Neural cell (in vitro differentiated cells): ENCODE data around the gene DENND1A. TPM values are rescaled to one million over a fixed set of nuclear protein-coding genes. Genes with fewer than 3 reads are reported as not detected.

Experiments used
- H2AFZ ChIP-seq: fragments of 200-600, 300-800 bp; sonication (generic), shearing (Covaris generic); 2 replicates; pipeline ENCODE4 v1.6.0; 2014; ENCODE audit warnings: low read depth, mild to moderate bottlenecking, antibody characterized with exemption, low read length, moderate library complexity
- H3F3A ChIP-seq: fragments of 200-600 bp; shearing (Covaris generic); 2 replicates; pipeline ENCODE4 v1.6.1; 2016; ENCODE audit warnings: mild to moderate bottlenecking, moderate library complexity, mixed read lengths, antibody characterized with exemption, low read length; ENCODE audit not compliant: insufficient read depth, poor library complexity, severe bottlenecking
- H3K27ac ChIP-seq: fragments of 200-600, 300-800 bp; sonication (generic), shearing (Covaris generic); 2 replicates; pipeline ENCODE4 v1.5.1; 2014; ENCODE audit warnings: mild to moderate bottlenecking, low read length, moderate library complexity
- H3K27me3 ChIP-seq: fragments of 300-800, 200-600 bp; sonication (generic), shearing (Covaris generic); 2 replicates; pipeline ENCODE4 v1.6.0; 2014; ENCODE audit warnings: mild to moderate bottlenecking, low read depth, low read length, moderate library complexity; ENCODE audit not compliant: insufficient read depth
- H3K36me3 ChIP-seq: fragments of 300-800, 200-600 bp; sonication (generic), shearing (Covaris generic); 2 replicates; pipeline ENCODE4 v1.5.1; 2014; ENCODE audit warnings: mild to moderate bottlenecking, antibody characterized with exemption, low read length, moderate library complexity; ENCODE audit not compliant: insufficient read depth
- H3K4me2 ChIP-seq: fragments of 300-800, 200-600 bp; sonication (generic), shearing (Covaris generic); 2 replicates; pipeline ENCODE4 v1.6.0; 2014; ENCODE audit warnings: mild to moderate bottlenecking, low read length
- H3K4me3 ChIP-seq: fragments of 300-800, 200-600 bp; sonication (generic), shearing (Covaris generic); 2 replicates; pipeline ENCODE4 v1.5.1; 2014; ENCODE audit warnings: mild to moderate bottlenecking, low read length, moderate library complexity
- H3K79me2 ChIP-seq: fragments of 200-600 bp; shearing (Covaris generic); replicated peaks from 2 replicates; pipeline ENCODE4 v1.6.0; 2014; ENCODE audit warnings: mild to moderate bottlenecking, low read length, moderate library complexity; ENCODE audit not compliant: insufficient read depth
- H3K9ac ChIP-seq: fragments of 300-800, 200-600 bp; sonication (generic), shearing (Covaris generic); 2 replicates; pipeline ENCODE4 v1.6.1; 2016; ENCODE audit warnings: mild to moderate bottlenecking, low read length, mixed read lengths
- H3K9me2 ChIP-seq: fragments of 200-600 bp; shearing (Covaris generic); 2 replicates; pipeline ENCODE4 v1.6.1; 2016; ENCODE audit warnings: mild to moderate bottlenecking, low read length, mixed read lengths; ENCODE audit not compliant: insufficient read depth
- H3K9me3 ChIP-seq: fragments of 200-600, 300-800 bp; sonication (generic), shearing (Covaris generic); 2 replicates; pipeline ENCODE4 v1.6.1; 2016; ENCODE audit warnings: mild to moderate bottlenecking, mixed run types, low read length, moderate library complexity, mixed read lengths
- H4K20me1 ChIP-seq: fragments of 200-600 bp; shearing (Covaris generic); 2 replicates; pipeline ENCODE4 v1.6.1; 2016; ENCODE audit warnings: mild to moderate bottlenecking, mixed run types; ENCODE audit not compliant: insufficient read depth
- CTCF ChIP-seq: fragments of 450-650 bp; IDR thresholded peaks from 2 replicates; pipeline ENCODE4 v1.5.1; 2014; ENCODE audit warnings: antibody characterized with exemption, mild to moderate bottlenecking, moderate library complexity; ENCODE audit not compliant: poor library complexity, severe bottlenecking
- EP300 ChIP-seq: fragments of 450-650 bp; conservative IDR thresholded peaks from 2 replicates; pipeline ENCODE4 v1.6.1; 2014; ENCODE audit warnings: antibody characterized with exemption, mild to moderate bottlenecking, moderate library complexity; ENCODE audit not compliant: poor library complexity, severe bottlenecking
- EZH2 ChIP-seq: fragments of 200-600, 300-800 bp; shearing (Covaris generic), sonication (generic); IDR thresholded peaks from 2 replicates; pipeline ENCODE4 v1.6.1; 2014; ENCODE audit warnings: antibody characterized with exemption, low read length, borderline replicate concordance, mild to moderate bottlenecking; ENCODE audit not compliant: insufficient read depth, poor library complexity, severe bottlenecking
- MXI1 ChIP-seq: fragments of 450-650 bp; conservative IDR thresholded peaks from 2 replicates; pipeline ENCODE4 v1.6.1; 2014; ENCODE audit warnings: antibody characterized with exemption, mild to moderate bottlenecking; ENCODE audit not compliant: poor library complexity, severe bottlenecking
- POLR2AphosphoS5 ChIP-seq: IDR thresholded peaks from 2 replicates; pipeline ENCODE4 v1.6.1; 2012
- RAD21 ChIP-seq: fragments of 450-650 bp; conservative IDR thresholded peaks from 2 replicates; pipeline ENCODE4 v1.6.1; 2014; ENCODE audit warnings: antibody characterized with exemption, mild to moderate bottlenecking, moderate library complexity
- REST ChIP-seq: IDR thresholded peaks from 2 replicates; pipeline ENCODE4 v1.6.1; 2012; ENCODE audit warnings: borderline replicate concordance
- SMC3 ChIP-seq: fragments of 450-650 bp; conservative IDR thresholded peaks from 2 replicates; pipeline ENCODE4 v1.6.1; 2014; ENCODE audit warnings: antibody characterized with exemption, mild to moderate bottlenecking, moderate library complexity; ENCODE audit not compliant: poor library complexity
- TAF1 ChIP-seq: IDR thresholded peaks from 2 replicates; pipeline ENCODE4 v1.6.1; 2012; ENCODE audit warnings: low read depth
- polyA plus RNA-seq: library from polyadenylated mRNA; depleted of rRNA; stranded (reverse); fragments of >200 nt; gene quantifications from 2 replicates; pipeline ENCODE4 v1.2.3, GENCODE V29; 2014

The DENND1A gene
- polyA plus RNA-seq, 1 donor from 2014 or later = 2.3 TPM

- H3K27me3 ChIP-seq = no peaks in the 10 kb centered on the region
- no peaks in the 10 kb centered on the region for H4K20me1 ChIP-seq
- H3K9me2 ChIP-seq = no peaks in the 10 kb centered on the region
- no peak overlapping the region for H3K9ac ChIP-seq
- H3K27ac ChIP-seq = no peak overlapping the region
- H3K79me2 ChIP-seq = no peaks in the 10 kb centered on the region
- H3K36me3 ChIP-seq = no peaks in the 10 kb centered on the region
- no peak overlapping the region for H3K4me2 ChIP-seq
- H3K9me3 ChIP-seq = no peaks in the 10 kb centered on the region
- no peak overlapping the region for H3K4me3 ChIP-seq
- TF ChIP-seq EZH2 (no peak), REST (no peak), MXI1 (no peak), POLR2AphosphoS5 (no peak), EP300 (no peak), RAD21 (no peak), CTCF (no peak), TAF1 (no peak), SMC3 (no peak)
- no peak overlapping the region for H2AFZ ChIP-seq
- H3F3A ChIP-seq = no peaks in the 10 kb centered on the region
Observed at GRCh38 chr9:123540457-123540856, 389.5 kb downstream of the DENND1A start.

GRCh38 chr9:123537809-123538208 is 392.1 kb downstream of the DENND1A start:
- Histone ChIP-seq H3K79me2 (no peaks in the 10 kb centered on the region), H3K27ac (no peak overlapping the region), H3K9me3 (no peaks in the 10 kb centered on the region), H3K36me3 (no peaks in the 10 kb centered on the region), H3K4me2 (no peak overlapping the region), H3K27me3 (no peaks in the 10 kb centered on the region), H3K4me3 (no peak overlapping the region), H2AFZ (no peak overlapping the region), H3K9ac (no peak overlapping the region), H3F3A (no peaks in the 10 kb centered on the region), H4K20me1 (no peaks in the 10 kb centered on the region), H3K9me2 (no peaks in the 10 kb centered on the region)
- no peak for TF ChIP-seq EZH2
- TF ChIP-seq TAF1 = no peak
- no peak for TF ChIP-seq MXI1
- TF ChIP-seq RAD21 = no peak
- no peak for TF ChIP-seq SMC3
- no peak for TF ChIP-seq EP300
- TF ChIP-seq REST = no peak
- TF ChIP-seq CTCF = no peak
- no peak for TF ChIP-seq POLR2AphosphoS5
